Measurements from ENCODE around the gene ZBTB42.

DNA sequence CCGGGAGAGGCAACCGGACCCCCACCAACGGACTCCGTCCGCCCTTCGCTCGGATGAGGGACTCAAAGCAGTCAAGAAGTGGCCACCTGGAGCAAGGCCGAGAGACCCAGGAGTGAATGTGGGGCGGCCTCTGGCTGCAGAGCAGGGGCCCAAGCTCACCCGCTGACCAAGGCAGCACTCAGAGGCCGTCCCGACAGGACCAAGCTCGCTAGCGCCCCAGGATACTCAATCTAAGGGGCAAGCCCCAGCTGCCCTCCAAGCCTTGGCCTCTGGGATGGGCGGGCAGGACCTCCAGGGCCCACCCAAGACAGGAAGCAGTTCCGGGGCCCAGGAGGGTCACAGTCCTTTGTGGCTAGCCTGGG lies 6.3 kb upstream of the ZBTB42 start:
- TF ChIP-seq, protein P1, sequence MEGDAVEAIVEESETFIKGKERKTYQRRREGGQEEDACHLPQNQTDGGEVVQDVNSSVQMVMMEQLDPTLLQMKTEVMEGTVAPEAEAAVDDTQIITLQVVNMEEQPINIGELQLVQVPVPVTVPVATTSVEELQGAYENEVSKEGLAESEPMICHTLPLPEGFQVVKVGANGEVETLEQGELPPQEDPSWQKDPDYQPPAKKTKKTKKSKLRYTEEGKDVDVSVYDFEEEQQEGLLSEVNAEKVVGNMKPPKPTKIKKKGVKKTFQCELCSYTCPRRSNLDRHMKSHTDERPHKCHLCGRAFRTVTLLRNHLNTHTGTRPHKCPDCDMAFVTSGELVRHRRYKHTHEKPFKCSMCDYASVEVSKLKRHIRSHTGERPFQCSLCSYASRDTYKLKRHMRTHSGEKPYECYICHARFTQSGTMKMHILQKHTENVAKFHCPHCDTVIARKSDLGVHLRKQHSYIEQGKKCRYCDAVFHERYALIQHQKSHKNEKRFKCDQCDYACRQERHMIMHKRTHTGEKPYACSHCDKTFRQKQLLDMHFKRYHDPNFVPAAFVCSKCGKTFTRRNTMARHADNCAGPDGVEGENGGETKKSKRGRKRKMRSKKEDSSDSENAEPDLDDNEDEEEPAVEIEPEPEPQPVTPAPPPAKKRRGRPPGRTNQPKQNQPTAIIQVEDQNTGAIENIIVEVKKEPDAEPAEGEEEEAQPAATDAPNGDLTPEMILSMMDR (conservative IDR thresholded peaks at IDR 0.05): no peak
- no peak for TF ChIP-seq EZH2 (IDR thresholded peaks at IDR 0.05; ENCODE audit: low read depth)

All from PC-9 (cell line).